ENCODE results near the gene DUSP7. TPM values are rescaled to one million over a fixed set of nuclear protein-coding genes. Genes with fewer than 3 reads are reported as not detected.

Gene DUSP7
- total RNA-seq, 1 donor from 2014 or later: 59.9 TPM

DNA sequence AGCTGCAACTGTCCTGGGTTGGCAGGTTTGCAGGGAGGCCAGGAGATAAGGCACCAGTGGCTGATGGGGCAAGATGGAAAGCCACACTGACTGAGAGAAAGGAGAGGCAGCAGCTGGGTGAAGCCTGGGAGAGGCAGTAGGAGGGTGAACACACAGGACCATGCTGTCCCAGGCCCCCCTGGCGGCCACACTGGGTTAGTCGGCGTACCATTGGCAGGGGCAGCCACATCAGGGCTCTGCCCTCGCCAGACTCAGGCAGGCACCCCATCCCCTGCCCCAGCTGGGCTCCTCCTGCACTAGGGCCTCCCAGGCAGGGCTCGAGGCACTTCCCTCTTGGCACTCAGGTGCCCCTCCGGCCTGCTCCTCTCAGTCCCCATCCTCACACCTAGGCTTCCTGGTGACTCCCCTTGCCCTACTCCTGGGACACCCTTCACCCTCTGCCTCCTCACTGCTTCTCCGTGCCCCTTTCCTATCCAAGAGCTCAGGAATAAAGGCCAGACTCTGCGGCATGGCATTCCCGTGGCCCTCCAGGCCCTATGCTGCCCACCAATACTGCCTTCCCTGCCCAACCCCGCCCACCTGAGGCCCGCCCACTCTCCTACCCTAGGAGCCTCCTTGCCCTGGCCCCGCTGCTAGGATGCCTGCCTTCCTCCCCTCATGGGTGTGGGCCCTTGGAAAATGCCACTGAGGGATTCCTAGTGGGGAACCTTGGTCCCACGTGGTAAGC lies 28.7 kb upstream of the DUSP7 start:
- Histone ChIP-seq H3K27ac (no peak overlapping the region), H3K27me3 (no peaks in the 10 kb centered on the region), H3K36me3 (no peaks in the 10 kb centered on the region), H3K4me3 (no peak overlapping the region), H3K9me3 (no peaks in the 10 kb centered on the region), H3K4me1 (peaks cover 27% of the 10 kb centered on the region)
- TF ChIP-seq, protein P1, sequence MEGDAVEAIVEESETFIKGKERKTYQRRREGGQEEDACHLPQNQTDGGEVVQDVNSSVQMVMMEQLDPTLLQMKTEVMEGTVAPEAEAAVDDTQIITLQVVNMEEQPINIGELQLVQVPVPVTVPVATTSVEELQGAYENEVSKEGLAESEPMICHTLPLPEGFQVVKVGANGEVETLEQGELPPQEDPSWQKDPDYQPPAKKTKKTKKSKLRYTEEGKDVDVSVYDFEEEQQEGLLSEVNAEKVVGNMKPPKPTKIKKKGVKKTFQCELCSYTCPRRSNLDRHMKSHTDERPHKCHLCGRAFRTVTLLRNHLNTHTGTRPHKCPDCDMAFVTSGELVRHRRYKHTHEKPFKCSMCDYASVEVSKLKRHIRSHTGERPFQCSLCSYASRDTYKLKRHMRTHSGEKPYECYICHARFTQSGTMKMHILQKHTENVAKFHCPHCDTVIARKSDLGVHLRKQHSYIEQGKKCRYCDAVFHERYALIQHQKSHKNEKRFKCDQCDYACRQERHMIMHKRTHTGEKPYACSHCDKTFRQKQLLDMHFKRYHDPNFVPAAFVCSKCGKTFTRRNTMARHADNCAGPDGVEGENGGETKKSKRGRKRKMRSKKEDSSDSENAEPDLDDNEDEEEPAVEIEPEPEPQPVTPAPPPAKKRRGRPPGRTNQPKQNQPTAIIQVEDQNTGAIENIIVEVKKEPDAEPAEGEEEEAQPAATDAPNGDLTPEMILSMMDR (IDR thresholded peaks at IDR 0.05): no peak
- TF ChIP-seq POLR2A (IDR thresholded peaks at IDR 0.05) (no peak), POLR2AphosphoS5 (IDR thresholded peaks at IDR 0.05; ENCODE audit: insufficient read depth in 1 of 2, low read depth in 1 of 2) (no peak)
- intact Hi-C loops (cut with DNase I): no loop called here
- no peak for DNase-seq (ENCODE audit: extremely low spot score in 2 of 2)

DNA sequence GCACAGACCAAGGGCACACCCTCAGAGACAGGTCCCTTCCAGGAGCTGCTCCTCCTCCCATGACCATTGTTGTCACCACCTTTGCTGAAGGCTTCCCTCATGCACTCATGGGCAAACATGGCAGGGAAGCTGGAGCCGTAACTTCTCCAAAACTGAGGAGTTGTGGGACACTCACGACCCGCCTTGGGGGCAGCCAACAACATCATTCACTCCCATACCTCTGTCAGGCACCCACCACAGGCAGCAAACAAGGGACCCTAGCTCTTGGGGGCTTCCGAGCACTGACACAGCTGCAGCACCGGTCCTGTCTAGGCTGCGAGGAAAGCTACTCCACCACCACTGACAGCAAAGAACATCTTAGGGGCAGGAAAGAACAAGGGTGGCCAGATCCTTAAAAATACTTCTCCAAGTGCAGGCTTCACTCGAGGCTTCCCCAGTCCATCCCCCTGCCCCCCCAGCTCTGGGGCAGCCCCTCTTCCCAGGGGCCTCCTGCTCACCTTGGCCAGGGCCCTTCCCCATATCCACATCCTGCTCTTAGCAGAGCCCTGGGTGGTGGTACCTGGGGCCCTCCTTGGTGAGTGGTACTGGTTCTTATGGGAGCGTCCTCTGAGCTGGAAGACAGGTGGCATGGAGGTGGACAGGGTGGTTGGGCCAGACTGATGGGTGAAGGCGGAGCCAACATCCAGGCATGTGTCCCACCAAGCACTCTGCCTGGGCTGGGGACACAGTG lies 28.0 kb upstream of the DUSP7 start:
- Histone ChIP-seq H3K9me3 (no peaks in the 10 kb centered on the region), H3K27me3 (no peaks in the 10 kb centered on the region), H3K36me3 (no peaks in the 10 kb centered on the region), H3K4me3 (no peak overlapping the region), H3K27ac (no peak overlapping the region), H3K4me1 (peaks cover 20% of the 10 kb centered on the region)
- intact Hi-C loops (cut with DNase I): no loop called here
- DNase-seq (ENCODE audit: extremely low spot score in 2 of 2): no peak
- TF ChIP-seq, protein P1 (IDR thresholded peaks at IDR 0.05): no peak
- TF ChIP-seq POLR2A (IDR thresholded peaks at IDR 0.05) (no peak), POLR2AphosphoS5 (IDR thresholded peaks at IDR 0.05; ENCODE audit: insufficient read depth in 1 of 2, low read depth in 1 of 2) (no peak)

DNA sequence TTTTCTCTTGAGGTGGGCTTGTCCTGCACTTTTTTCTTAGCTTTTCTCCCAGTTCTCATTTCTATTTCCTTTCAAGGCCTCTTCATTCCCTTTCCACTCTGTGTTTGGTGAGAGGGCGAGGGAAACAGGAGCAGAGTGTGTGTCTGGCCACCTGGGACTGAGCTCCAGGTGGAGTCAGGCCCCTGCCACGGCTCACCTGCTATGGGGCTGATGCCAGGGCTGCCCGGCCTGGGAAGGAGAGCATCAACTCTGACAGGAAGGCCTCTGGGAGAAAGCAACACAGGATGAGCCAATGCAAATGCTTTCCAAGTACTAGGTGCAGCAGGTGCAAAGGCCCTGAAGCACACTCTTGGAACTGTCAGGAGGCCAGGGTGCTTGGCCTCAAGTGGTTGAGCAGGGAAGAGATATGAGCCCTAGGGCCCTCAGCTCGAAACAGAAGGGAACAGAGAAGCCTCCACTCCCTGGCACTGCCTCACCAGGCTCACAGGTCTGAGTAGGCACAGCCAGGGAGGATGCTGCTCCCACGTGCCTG lies 27.3 kb upstream of the DUSP7 start:
- DNase-seq (ENCODE audit: extremely low spot score in 2 of 2): no peak
- H3K27me3 ChIP-seq: no peaks in the 10 kb centered on the region
- TF ChIP-seq POLR2A (IDR thresholded peaks at IDR 0.05): no peak
- TF ChIP-seq, protein P1 (IDR thresholded peaks at IDR 0.05): no peak
- no peak for TF ChIP-seq POLR2AphosphoS5 (IDR thresholded peaks at IDR 0.05; ENCODE audit: insufficient read depth in 1 of 2, low read depth in 1 of 2)
- no peaks in the 10 kb centered on the region for H3K9me3 ChIP-seq
- H3K36me3 ChIP-seq: no peaks in the 10 kb centered on the region
- H3K27ac ChIP-seq: no peak overlapping the region
- H3K4me3 ChIP-seq: no peak overlapping the region
- intact Hi-C loops (cut with DNase I): no loop called here
- peaks cover 12% of the 10 kb centered on the region for H3K4me1 ChIP-seq

DNA sequence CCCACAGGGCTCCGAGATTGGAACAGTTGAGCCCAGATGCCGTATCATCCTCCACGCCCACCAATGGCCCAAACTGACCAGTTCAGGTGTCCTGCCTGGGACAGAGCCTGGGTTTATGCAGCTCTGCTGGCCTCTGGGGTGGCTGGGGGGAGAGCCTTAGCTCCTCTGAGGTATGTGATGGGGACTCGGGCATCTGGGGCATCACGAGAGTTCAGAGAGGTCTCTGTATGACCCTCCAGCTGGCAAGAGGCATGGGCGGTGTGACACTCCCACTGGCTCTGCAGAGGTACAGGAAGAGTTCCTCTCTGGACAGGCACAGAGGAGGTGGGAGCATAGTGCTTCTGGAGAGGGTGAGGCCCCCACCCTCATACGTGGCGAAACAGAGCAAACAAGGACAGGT lies 26.6 kb upstream of the DUSP7 start:
- no peak overlapping the region for H3K4me3 ChIP-seq
- intact Hi-C loops (cut with DNase I): no loop called here
- TF ChIP-seq POLR2A (IDR thresholded peaks at IDR 0.05) (no peak), POLR2AphosphoS5 (IDR thresholded peaks at IDR 0.05; ENCODE audit: insufficient read depth in 1 of 2, low read depth in 1 of 2) (no peak)
- TF ChIP-seq, protein P1 (IDR thresholded peaks at IDR 0.05): no peak
- H3K4me1 ChIP-seq: peaks cover 10% of the 10 kb centered on the region
- no peaks in the 10 kb centered on the region for H3K36me3 ChIP-seq
- DNase-seq (ENCODE audit: extremely low spot score in 2 of 2): no peak
- H3K9me3 ChIP-seq: no peaks in the 10 kb centered on the region
- no peak overlapping the region for H3K27ac ChIP-seq
- no peaks in the 10 kb centered on the region for H3K27me3 ChIP-seq
